Measurements from ENCODE around the gene ALG1L2.
"Not testable (repeated sequence)": the region's sequence is repeated elsewhere in the genome, so short reads cannot be mapped to it uniquely, and the experiment has no call there.

Gene ALG1L2, protein sequence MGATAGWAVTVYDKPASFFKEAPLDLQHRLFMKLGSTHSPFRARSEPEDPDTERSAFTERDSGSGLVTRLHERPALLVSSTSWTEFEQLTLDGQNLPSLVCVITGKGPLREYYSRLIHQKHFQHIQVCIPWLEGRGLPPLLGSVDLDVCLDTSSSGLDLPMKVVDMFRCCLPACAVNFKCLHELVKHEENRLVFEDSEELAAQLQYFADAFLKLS

DNA sequence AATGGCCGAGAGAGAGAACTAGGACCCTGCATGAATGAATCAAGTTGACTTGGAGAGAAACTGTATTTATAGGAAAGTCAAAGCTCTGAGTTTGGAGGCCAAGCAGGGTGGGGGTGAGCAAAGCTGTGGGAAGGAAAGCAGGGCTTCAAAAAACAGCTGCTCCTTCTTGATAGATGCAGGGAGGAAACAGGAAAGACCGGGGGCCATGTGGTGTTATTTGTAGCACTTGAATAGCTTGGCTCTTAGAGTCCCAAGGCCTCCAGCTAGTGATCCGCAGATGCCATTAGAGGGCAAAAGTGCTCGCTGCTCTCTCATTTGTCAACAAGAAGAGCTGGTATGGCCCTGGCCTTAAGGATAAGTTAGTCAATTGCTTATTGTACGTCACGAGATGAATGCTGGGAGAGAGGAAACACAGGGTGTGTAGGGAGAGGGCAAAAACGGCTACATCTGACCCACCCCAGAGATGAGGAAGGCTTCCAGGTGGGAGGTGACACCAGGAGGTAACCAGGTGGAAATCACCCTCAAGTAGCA is at the start of gene ALG1L2:
ALG1L2 (plus strand) TSS at position 481 of the 531 bp plus-strand sequence. CDS start 186 bp downstream, outside the sequence.
- Mint-ChIP-seq H3K36me3 (no peaks in the 10 kb centered on the region), H3K4me3 (no peak within 1 kb of the TSS), H3K27ac (no peak within 1 kb of the TSS), H3K4me1 (no peaks in the 10 kb centered on the region), H3K9me3 (no peaks in the 10 kb centered on the region), H3K27me3 (peaks cover 9% of the 10 kb centered on the region)
- no peak for ATAC-seq

DNA sequence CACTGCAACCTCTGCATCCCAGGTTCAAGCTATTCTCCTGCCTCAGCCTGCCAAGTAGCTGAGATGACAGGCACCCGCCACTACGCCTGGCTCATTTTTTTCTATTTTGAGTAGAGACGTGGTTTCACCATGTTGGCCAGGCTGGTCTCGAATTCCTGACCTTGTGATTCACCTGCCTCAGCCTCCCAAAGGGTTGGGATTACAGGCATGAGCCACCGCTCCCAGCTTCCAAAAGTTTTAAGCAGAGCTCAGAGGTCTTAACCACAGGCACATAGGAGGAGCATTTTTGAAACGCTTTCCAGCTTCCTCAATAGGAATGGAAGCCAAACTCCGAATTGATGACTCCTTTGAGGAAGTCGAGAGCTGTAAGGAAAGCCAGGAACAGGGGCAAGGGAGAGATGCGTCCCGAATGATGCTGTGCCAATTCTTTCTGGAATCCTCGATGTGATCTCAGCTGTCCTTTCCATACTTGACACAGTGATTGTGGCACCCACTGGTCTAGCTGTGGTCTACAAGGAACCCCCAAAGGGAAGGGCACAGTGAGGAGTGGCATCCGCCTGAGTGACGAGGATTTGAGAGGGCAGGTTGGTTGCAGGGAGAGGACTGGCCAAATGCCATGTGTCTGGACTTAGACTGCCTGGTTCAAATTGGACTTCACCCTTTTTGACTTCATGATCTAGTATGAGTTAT is 44.4 kb upstream of the ALG1L2 start:
- not testable (repeated sequence) for H3K9me3 Mint-ChIP-seq, H3K27ac Mint-ChIP-seq, H3K36me3 Mint-ChIP-seq, H3K4me3 Mint-ChIP-seq, ATAC-seq, H3K27me3 Mint-ChIP-seq, H3K4me1 Mint-ChIP-seq

DNA sequence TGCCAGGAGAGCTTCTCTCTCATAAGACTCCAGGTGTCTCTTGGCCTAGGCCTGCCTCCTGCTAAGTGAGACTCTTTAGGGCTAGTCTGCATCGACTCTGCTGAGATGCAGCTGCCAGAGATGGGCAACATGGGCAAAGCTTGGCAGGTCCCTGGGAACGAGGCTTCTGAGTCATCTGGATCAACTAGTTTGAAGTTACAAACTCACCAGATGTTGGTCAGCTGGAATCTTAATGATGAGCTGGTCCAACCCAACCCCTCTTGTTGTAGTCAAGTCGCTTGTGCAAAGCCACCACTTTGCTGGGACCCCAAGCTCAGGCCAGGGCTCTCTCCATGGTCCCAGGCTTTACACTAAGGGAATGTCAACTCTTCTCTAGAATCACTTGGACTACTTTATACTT is 38.9 kb upstream of the ALG1L2 start:
- not testable (repeated sequence) for H3K36me3 Mint-ChIP-seq, H3K9me3 Mint-ChIP-seq, H3K27ac Mint-ChIP-seq, H3K4me3 Mint-ChIP-seq, ATAC-seq, H3K27me3 Mint-ChIP-seq
- H3K4me1 Mint-ChIP-seq, result peaks cover 20% of the 10 kb centered on the region

DNA sequence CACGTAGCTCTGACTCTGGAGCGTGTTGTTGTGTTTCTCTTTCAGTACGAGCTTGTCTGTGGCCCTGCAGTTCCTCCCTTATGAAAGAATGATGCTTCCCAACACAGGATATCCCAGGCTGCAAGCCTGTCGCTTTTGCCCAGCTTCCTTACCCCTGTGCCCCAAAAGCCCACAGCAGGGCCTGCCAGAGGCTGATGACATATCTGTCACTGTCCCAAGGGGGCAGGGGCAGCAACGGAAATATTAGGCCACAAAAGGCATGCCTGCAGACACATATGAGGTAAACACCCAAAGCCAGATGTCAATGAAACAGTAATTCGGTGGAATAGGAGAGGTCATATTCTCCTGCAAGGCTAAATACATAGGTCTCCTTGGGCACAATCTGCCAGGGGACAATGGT is 38.0 kb upstream of the ALG1L2 start:
- not testable (repeated sequence) for H3K27ac Mint-ChIP-seq, H3K36me3 Mint-ChIP-seq, H3K4me3 Mint-ChIP-seq, ATAC-seq, H3K27me3 Mint-ChIP-seq, H3K9me3 Mint-ChIP-seq
- H3K4me1 Mint-ChIP-seq, result peaks cover 20% of the 10 kb centered on the region

DNA sequence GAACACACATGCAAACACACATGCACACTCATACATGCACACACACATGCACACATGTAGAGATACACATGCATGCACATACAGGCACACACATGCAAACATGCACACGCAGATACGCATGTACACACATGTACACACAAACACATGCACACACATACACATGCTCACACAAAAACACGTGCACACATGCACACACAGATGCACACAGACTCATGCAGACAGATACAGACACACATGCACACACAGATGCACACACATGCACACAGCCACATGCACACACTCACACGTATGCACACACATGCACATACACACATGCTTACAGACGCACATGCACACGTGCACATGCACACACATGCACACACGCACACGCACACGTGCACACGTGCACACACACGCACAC is 37.3 kb upstream of the ALG1L2 start:
- H3K9me3 Mint-ChIP-seq, result peaks cover 3% of the 10 kb centered on the region
- no peaks in the 10 kb centered on the region for H3K27me3 Mint-ChIP-seq
- H3K36me3 Mint-ChIP-seq, result no peaks in the 10 kb centered on the region
- H3K27ac Mint-ChIP-seq, result no peak overlapping the region
- ATAC-seq, result no peak
- no peak overlapping the region for H3K4me3 Mint-ChIP-seq
- H3K4me1 Mint-ChIP-seq, result peaks cover 20% of the 10 kb centered on the region

DNA sequence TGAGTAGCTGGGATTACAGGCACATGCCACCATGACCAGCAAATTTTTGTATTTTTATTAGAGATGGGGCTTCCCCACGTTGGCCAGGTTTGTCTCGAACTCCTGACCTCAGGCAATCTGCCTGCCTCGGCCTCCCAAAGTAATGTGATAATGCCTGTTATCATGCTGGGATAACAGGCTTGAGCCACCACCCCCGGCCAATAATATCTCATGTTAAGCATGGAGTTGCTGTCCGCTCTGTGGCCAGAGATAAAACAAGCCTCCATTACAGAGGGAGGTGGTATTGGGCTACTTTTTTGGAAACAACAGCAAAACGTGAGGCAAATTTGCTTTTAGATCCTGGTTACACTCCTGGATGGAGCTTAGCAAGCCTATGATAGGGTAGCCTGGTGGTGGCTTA is 32.9 kb upstream of the ALG1L2 start:
- ATAC-seq, result no peak
- no peak overlapping the region for H3K4me3 Mint-ChIP-seq
- H3K27ac Mint-ChIP-seq, result no peak overlapping the region
- H3K9me3 Mint-ChIP-seq, result peaks cover 3% of the 10 kb centered on the region
- no peaks in the 10 kb centered on the region for H3K27me3 Mint-ChIP-seq
- peaks cover 7% of the 10 kb centered on the region for H3K4me1 Mint-ChIP-seq
- no peaks in the 10 kb centered on the region for H3K36me3 Mint-ChIP-seq

DNA sequence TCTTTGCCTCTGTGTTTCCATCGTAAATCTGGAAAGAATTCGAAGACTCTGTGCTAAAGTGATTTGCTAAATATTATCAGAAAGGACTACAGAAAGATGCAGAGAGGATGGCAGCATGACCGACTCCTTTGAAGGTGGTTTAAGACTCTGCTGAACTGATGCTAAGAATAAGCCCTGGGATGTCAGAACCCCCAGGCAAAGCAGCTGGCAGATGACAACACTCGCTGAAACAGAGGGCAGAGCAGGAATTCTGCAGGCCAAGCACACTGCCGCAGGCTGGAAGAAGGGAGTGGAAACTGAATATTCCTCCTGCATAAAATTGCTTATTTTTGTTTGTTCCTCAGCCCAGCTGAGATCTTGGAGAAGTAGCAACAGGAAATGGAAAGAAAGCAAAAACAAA is 29.3 kb upstream of the ALG1L2 start:
- H3K9me3 Mint-ChIP-seq, ATAC-seq, H3K4me3 Mint-ChIP-seq, H3K4me1 Mint-ChIP-seq, H3K36me3 Mint-ChIP-seq, H3K27me3 Mint-ChIP-seq, H3K27ac Mint-ChIP-seq: not testable (repeated sequence)

DNA sequence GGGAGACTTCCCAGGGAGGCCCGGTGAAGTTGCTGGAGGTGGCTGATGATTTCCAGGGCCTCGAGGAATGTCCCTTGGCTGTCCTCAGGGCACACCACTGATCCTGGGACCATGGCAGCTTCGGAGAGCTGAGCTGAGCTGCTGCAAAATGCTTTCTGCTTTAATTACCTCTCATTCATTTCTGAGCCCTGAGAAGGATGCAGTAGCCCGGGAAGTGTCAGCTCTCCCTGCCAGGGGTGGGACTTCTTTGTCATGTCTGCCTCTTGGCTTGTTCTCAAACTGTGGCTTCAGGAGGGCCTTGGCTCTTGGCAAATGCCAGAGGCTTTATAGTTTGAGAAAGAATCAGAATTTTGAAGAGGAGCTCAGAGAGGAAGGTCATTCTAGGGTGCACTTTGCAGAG is 28.7 kb upstream of the ALG1L2 start:
- H3K36me3 Mint-ChIP-seq, H3K9me3 Mint-ChIP-seq, ATAC-seq, H3K4me3 Mint-ChIP-seq, H3K27ac Mint-ChIP-seq, H3K4me1 Mint-ChIP-seq, H3K27me3 Mint-ChIP-seq: not testable (repeated sequence)

DNA sequence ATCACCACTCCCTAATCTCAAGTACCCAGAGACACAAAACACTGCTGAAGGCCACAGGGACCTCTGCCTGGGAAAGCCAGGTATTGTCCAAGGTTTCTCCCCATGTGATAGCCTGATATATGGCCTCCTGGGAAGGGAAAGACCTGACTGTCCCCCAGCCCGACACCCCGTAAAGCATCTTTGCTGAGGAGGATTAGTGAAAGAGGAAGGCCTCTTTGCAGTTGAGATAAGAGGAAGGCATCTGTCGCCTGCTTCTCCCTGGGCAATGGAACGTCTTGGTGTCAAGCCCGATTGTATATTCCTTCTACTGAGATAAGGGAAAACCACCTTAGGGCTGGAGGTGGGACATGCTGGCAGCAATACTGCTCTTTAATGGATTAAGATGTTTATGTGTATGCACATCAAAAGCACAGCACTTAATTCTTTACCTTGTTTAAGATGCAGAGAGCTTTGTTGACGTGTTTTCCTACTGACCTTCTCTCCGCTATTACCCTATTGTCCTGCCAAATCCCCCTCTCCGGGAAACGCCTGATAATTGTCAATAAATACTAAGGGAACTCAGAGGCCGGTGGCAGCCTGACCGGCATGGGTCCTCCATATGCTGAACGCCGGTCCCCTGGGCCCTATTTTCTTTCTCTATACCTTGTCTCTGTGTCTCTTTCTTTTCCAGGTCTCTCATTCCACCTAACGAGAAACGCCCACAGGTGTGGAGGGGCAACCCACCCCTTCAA is 23.9 kb upstream of the ALG1L2 start:
- not testable (repeated sequence) for H3K27me3 Mint-ChIP-seq, H3K4me1 Mint-ChIP-seq, H3K9me3 Mint-ChIP-seq, H3K27ac Mint-ChIP-seq, ATAC-seq, H3K36me3 Mint-ChIP-seq, H3K4me3 Mint-ChIP-seq

DNA sequence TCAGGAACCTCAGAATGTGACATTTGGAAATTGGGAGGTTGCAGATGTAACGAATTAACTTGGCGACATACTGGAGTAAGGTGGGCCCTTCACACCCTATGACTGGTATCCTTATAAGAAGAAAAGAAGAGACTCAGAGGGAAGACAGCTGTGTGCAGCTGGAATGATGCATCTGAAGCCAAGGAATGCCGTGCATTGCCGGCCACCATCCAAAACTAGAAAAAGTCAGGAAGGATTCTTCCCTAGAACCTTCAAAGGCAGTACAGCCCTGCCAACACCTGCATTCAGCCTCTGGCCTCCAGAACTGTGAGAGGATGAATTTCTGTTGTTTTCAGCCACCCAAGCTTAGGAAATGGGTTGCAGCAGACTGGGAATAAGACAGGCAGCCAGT is 23.4 kb upstream of the ALG1L2 start:
- H3K9me3 Mint-ChIP-seq, H3K36me3 Mint-ChIP-seq, ATAC-seq, H3K27ac Mint-ChIP-seq, H3K4me3 Mint-ChIP-seq, H3K27me3 Mint-ChIP-seq, H3K4me1 Mint-ChIP-seq: not testable (repeated sequence)

DNA sequence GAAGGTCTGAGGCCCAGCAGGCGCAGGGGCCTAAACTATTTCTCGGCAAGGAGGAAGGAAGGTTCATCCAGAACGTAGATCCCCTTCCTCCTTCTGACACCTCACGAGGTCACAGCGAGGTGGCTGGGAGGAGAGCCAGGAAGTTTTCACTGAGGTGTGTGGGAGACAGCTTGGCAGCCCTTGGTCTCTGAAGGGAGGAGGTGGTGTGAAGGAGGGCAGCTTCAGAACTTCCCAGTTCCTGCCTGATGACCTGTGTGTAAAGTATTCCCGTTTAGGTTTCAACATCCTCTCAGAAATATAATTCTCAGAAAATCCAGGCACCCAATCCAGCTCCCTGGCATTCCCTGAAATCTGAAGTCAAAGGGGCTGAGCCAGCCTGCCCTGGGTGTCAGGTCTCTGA is 22.9 kb upstream of the ALG1L2 start:
- H3K9me3 Mint-ChIP-seq, H3K4me3 Mint-ChIP-seq, H3K27me3 Mint-ChIP-seq, H3K36me3 Mint-ChIP-seq, ATAC-seq, H3K27ac Mint-ChIP-seq, H3K4me1 Mint-ChIP-seq: not testable (repeated sequence)

DNA sequence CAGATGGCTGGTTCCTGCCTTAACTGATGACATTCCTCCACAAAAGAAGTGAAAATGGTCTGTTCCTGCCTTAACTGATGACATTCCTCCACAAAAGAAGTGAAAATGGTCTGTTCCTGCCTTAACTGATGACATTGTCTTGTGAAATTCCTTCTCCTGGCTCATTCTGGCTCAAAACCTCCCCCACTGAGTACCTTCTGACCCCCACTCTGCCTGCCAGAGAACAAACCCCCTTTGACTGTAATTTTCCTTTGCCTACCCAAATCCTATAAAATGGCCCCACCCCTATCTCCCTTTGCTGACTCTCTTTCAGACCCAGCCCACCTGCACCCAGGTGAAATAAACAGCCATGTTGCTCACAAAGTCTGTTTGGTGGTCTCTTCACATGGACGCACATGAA is 22.5 kb upstream of the ALG1L2 start:
- not testable (repeated sequence) for H3K4me1 Mint-ChIP-seq, H3K4me3 Mint-ChIP-seq, H3K27ac Mint-ChIP-seq, H3K27me3 Mint-ChIP-seq, H3K36me3 Mint-ChIP-seq, H3K9me3 Mint-ChIP-seq, ATAC-seq

DNA sequence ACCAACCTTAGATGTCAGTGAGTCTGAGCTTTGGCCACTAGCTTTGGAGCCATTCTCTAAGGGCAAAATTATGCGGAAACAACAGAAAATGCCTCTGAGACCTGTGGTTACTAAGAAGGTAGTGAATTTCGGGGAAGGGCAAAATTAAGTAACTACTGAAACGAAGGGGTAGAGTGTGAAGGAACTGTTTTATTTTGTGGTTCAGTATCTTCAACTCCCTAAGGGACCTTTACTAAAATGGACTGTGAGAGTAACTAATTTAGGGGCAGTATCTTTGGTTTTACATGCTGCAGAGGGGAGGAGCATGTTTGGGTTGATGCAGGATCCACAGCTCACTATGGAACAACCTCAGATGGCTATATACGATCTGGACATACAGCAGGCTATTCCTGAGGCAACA is 8.0 kb upstream of the ALG1L2 start:
- Mint-ChIP-seq H3K36me3 (no peaks in the 10 kb centered on the region), H3K27me3 (no peaks in the 10 kb centered on the region), H3K27ac (no peak overlapping the region), H3K4me3 (no peak overlapping the region), H3K4me1 (no peaks in the 10 kb centered on the region), H3K9me3 (no peaks in the 10 kb centered on the region)
- no peak for ATAC-seq

DNA sequence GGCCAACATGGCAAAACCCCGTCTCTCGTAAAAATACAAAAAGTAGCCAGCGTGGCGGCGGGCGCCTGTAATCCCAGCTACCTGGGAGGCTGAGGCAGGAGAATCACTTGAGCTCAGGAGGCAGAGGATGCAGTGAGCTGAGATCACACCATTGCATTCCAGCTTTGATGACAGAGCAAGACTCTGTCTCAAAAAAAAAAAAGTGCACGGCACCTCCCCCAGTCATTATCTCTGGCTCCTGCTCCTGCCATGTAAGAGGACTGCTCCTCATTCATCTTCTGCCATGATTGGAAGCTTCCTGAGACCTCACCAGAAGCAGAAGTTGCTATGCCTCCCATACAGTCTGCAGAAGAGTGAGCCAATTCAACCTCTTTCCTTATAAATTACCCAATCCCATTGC is 4.0 kb upstream of the ALG1L2 start:
- H3K4me3 Mint-ChIP-seq, result no peak overlapping the region
- no peaks in the 10 kb centered on the region for H3K9me3 Mint-ChIP-seq
- ATAC-seq, result no peak
- H3K27me3 Mint-ChIP-seq, result peaks cover 9% of the 10 kb centered on the region
- no peak overlapping the region for H3K27ac Mint-ChIP-seq
- no peaks in the 10 kb centered on the region for H3K36me3 Mint-ChIP-seq
- H3K4me1 Mint-ChIP-seq, result no peaks in the 10 kb centered on the region

DNA sequence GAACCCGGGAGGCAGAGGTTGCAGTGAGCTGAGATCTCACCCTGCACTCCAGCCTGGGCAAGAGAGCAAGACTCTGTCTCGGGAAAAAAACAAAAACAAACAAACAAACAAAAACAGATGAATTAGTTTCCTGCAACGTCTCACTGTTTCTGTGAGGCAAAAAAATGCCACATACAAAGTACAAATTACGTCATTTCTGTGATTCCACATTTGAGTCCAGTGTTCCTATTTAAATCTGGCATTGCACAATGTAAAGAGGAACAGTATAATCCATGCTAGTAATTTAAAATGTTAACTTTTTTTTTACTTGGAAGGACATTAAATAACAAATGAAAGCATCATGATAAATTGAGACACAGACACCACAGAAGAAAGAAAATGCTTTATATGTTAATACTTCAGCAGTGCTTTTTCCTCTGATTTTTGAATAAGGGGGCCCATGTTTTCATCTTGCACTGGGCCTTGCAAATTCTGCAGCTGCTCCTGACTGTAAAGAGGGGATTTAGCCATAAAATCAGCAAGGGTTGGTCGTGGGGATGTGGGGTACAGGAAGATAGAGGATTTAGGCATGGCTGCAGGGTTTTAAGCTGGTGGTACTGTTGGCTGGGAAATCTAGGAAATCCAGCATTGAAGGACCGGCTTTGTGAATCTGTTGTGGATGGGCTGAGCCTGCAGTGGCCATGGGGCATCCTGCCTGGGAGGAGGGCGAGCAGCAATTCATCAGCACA is 1.9 kb downstream of the ALG1L2 start:
- not testable (repeated sequence) for H3K4me3 Mint-ChIP-seq, H3K27me3 Mint-ChIP-seq, H3K4me1 Mint-ChIP-seq, ATAC-seq, H3K9me3 Mint-ChIP-seq, H3K36me3 Mint-ChIP-seq, H3K27ac Mint-ChIP-seq
